ENCODE results near the gene NOD1.

NOD1 gene

GRCh38 chr7:30380294-30380693, 98.3 kb downstream of the NOD1 start:
- no peak for DNase-seq
- intact Hi-C loops (cut with DNase I): no loop called here

DNA sequence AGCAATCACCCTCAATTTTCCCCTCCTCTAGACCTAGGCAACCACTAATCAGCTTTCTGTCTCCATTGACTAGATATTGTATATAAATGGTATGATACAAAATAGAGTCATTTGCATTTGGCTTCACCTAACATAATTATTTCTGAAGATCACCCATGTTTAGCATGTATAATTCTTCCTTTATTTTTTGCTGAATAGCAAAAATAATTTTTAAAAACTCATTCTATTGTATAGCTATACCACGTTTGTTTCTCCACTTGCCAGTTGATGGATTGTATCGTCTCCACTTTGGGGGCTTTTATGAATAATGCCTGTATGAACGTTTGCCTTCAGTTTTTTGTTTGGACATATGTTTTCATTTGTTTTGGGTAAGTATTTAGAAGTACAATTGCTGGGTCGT, 98.8 kb downstream of the NOD1 start:
- no peak for DNase-seq
- intact Hi-C loops (cut with DNase I): no loop called here

DNA sequence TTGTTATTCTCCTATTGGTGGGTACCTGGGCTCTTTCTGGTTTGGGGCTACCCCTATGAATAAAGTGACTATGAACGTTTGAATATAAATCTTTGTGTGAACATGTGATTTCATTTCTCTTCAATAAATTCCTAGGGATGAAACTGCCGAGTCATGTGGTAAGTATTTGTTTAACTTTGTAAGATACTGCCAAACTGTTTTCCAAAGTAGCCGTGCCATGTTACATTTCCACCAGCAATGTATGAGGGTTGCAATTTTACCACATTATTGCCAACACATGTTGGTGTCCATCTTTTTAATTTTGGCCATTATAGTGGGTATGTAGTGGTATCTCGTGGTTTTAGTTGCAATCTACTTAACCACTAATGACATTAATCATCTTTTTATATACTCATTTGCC, 99.5 kb downstream of the NOD1 start:
- DNase-seq: no peak
- intact Hi-C loops (cut with DNase I): no loop called here

DNA sequence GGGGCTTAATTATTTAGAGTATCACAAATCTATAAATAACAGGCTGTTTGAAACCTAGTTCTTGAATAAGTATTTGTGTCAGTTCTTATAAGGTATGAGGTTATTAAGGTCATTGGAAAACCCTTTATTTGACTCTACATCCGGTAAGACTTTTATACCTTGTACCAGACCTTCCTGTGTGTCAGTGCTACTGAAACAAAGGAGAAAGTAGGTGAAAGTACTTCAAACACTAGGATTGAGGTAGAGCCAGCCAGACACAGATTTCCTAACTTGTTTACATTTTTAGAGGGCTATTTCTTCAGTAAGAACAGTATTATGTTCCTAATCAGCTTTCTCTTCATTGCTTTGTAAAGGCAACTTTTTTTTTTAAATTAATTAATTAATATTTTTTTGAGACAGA, 100.3 kb downstream of the NOD1 start:
- DNase-seq: no peak
- intact Hi-C loops (cut with DNase I): no loop called here

Data from posterior cingulate gyrus (tissue), 11 donors.